Measurements from ENCODE around the gene DTX3L.

DNA sequence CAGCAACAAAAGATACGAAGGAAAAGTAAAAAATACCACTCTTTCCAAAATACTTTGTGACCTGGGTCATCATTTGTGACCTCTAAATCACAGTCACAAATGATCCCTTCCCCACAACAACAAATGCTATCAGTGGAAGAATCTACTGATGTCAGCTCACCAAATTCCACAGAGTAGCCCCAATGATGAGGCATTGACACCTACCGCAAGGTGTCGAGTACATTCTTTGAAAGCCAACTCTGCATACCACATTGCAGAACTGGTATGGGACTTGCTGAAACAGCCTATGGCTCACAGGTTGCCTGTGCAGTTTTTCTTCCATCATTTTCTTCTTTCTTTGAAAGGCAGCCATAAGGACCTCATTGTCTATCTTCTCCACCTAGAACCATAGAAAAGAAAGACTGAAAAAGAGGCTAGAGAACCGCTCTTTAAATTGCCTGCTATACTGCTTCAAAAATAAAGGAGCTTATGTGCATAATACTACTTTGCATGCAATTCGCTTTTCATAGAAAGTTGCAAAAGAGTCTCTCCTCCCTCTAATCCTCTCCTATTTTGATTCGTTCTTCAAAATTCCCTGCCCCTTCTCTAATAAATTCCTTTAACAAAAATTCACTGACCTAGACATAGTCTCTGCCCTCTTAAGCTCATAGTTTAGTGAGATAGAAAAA lies 28.0 kb upstream of the DTX3L start:
- TF ChIP-seq, protein P1, sequence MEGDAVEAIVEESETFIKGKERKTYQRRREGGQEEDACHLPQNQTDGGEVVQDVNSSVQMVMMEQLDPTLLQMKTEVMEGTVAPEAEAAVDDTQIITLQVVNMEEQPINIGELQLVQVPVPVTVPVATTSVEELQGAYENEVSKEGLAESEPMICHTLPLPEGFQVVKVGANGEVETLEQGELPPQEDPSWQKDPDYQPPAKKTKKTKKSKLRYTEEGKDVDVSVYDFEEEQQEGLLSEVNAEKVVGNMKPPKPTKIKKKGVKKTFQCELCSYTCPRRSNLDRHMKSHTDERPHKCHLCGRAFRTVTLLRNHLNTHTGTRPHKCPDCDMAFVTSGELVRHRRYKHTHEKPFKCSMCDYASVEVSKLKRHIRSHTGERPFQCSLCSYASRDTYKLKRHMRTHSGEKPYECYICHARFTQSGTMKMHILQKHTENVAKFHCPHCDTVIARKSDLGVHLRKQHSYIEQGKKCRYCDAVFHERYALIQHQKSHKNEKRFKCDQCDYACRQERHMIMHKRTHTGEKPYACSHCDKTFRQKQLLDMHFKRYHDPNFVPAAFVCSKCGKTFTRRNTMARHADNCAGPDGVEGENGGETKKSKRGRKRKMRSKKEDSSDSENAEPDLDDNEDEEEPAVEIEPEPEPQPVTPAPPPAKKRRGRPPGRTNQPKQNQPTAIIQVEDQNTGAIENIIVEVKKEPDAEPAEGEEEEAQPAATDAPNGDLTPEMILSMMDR (IDR thresholded peaks at IDR 0.05) = no peak
- TF ChIP-seq ZFX (IDR thresholded peaks at IDR 0.05; ENCODE audit: borderline replicate concordance) = no peak
